H1 (cell line): ENCODE data around the gene ZNF469. TPM values are rescaled to one million over a fixed set of nuclear protein-coding genes. Genes with fewer than 3 reads are reported as not detected.

Experiments
- CTCF ChIA-PET: fragments of 300-600 bp; sonication (Branson Sonifier 250); formaldehyde crosslinking; loops from one replicate; lab custom pipeline; 2021; ENCODE audit not compliant: partially characterized antibody; lab: Charles Lee
- POLR2A ChIA-PET: fragments of 300-600 bp; sonication (Branson Sonifier 250); formaldehyde crosslinking; loops from one replicate; lab custom pipeline; 2021; ENCODE audit warnings: inconsistent platforms; ENCODE audit not compliant: partially characterized antibody; lab: Charles Lee
- DNase-seq, 2 experiments: peaks; one replicate each; pipeline versions ENCODE4 v3.0.0 to v3.0.0-alpha.2; 2010 to 2022; ENCODE audit warnings: low spot score in 2 of 2, low read depth in 1 of 2, mixed read lengths in 1 of 2
- FAIRE-seq: peaks from 2 replicates; lab custom pipeline; 2011; peaks lifted over from hg19 to GRCh38; lab: Jason Lieb, UNC
- H2AFZ ChIP-seq: 2 replicates; pipeline ENCODE4 v1.8.1; 2012; ENCODE audit warnings: low read length, inconsistent platforms
- H2AK5ac ChIP-seq: 2 replicates; pipeline ENCODE4 v1.6.1; 2013; ENCODE audit warnings: low read depth, low read length
- H2BK120ac ChIP-seq: replicated peaks from 2 replicates; pipeline ENCODE3; 2013; ENCODE audit warnings: low read depth, low read length, inconsistent platforms
- H2BK12ac ChIP-seq: 2 replicates; pipeline ENCODE4 v1.6.1; 2013; ENCODE audit warnings: low read depth, low read length
- H2BK15ac ChIP-seq: 2 replicates; pipeline ENCODE4 v1.6.1; 2013; ENCODE audit warnings: low read length
- H2BK20ac ChIP-seq: 2 replicates; pipeline ENCODE4 v1.6.1; 2013; ENCODE audit warnings: low read length
- H2BK5ac ChIP-seq: 2 replicates; pipeline ENCODE4 v1.6.1; 2013; ENCODE audit warnings: low read depth, low read length
- H3K14ac ChIP-seq: 2 replicates; pipeline ENCODE4 v1.6.1; 2013; ENCODE audit warnings: inconsistent platforms; ENCODE audit not compliant: insufficient read length
- H3K18ac ChIP-seq: 2 replicates; pipeline ENCODE4 v1.6.1; 2013; ENCODE audit warnings: low read length; ENCODE audit errors: extremely low read depth
- H3K23ac ChIP-seq: 2 replicates; pipeline ENCODE4 v1.6.1; 2013; ENCODE audit warnings: inconsistent platforms; ENCODE audit not compliant: insufficient read length
- H3K23me2 ChIP-seq: 2 replicates; pipeline ENCODE4 v1.6.1; 2013; ENCODE audit warnings: low read depth, low read length
- H3K27ac ChIP-seq: 2 replicates; pipeline ENCODE4 v1.6.1; 2011; ENCODE audit warnings: low read depth, low read length, inconsistent platforms
- H3K27me3 ChIP-seq, 4 experiments: replicated peaks in 1 of 4; 1 replicate in 1 of 4; 2 replicates in 3 of 4; pipeline versions ENCODE4 v1.6.1 to v1.8.1; 2011 to 2013; ENCODE audit warnings: low read length in 3 of 4, mild to moderate bottlenecking in 3 of 4, inconsistent platforms in 2 of 4, mixed read lengths in 2 of 4, moderate library complexity in 1 of 4; ENCODE audit not compliant: control insufficient read depth in 3 of 4, insufficient read depth in 3 of 4; ENCODE audit errors: extremely low read depth in 1 of 4
- H3K36me3 ChIP-seq, 4 experiments: 2 replicates each; pipeline versions ENCODE4 v1.6.1 to v1.8.1; 2011 to 2013; ENCODE audit warnings: mild to moderate bottlenecking in 4 of 4, low read length in 3 of 4, moderate library complexity in 2 of 4, control low read depth in 1 of 4, inconsistent platforms in 1 of 4; ENCODE audit not compliant: insufficient read depth in 4 of 4, control insufficient read depth in 2 of 4
- H3K4ac ChIP-seq: replicated peaks from 2 replicates; pipeline ENCODE3; 2013; ENCODE audit warnings: low read length, low read depth, mixed read lengths, inconsistent platforms; ENCODE audit not compliant: insufficient read length
- H3K4me1 ChIP-seq, 4 experiments: replicated peaks in 1 of 4; 1 replicate in 1 of 4; 2 replicates in 3 of 4; pipeline versions ENCODE4 v1.6.1 to v1.8.1; 2011 to 2013; ENCODE audit warnings: low read length in 3 of 4, inconsistent platforms in 2 of 4, mixed read lengths in 1 of 4; ENCODE audit not compliant: insufficient read depth in 4 of 4, control insufficient read depth in 3 of 4
- H3K4me2 ChIP-seq, 2 experiments: 2 replicates each; pipeline versions ENCODE4 v1.6.1 to v1.8.1; 2011 to 2013; ENCODE audit warnings: low read depth in 2 of 2, low read length in 2 of 2, control low read depth in 1 of 2, inconsistent platforms in 1 of 2, mild to moderate bottlenecking in 1 of 2; ENCODE audit not compliant: insufficient read depth in 1 of 2
- H3K4me3 ChIP-seq, 4 experiments: fragments of 200-600, 300-600 bp in 1 of 4; sonication (generic), shearing (Covaris generic), sonication (Bioruptor Twin) in 1 of 4; 2 replicates each; pipeline versions ENCODE4 v1.5.1 to v1.8.1; 2011 to 2016; ENCODE audit warnings: low read length in 4 of 4, low read depth in 3 of 4, control low read depth in 2 of 4, inconsistent platforms in 2 of 4, mild to moderate bottlenecking in 2 of 4, mixed read lengths in 1 of 4, moderate library complexity in 1 of 4; ENCODE audit not compliant: insufficient read depth in 2 of 4; ENCODE audit errors: extremely low read depth in 1 of 4
- H3K56ac ChIP-seq: replicated peaks from 2 replicates; pipeline ENCODE3; 2013; ENCODE audit warnings: low read depth, mild to moderate bottlenecking, mixed read lengths, low read length, inconsistent platforms; ENCODE audit not compliant: insufficient read length
- H3K79me1 ChIP-seq: 2 replicates; pipeline ENCODE4 v1.6.1; 2013; ENCODE audit warnings: low read depth, low read length, control low read depth
- H3K79me2 ChIP-seq, 2 experiments: 2 replicates each; pipeline versions ENCODE4 v1.6.1 to v1.8.1; 2012 to 2013; ENCODE audit warnings: low read length in 2 of 2, mild to moderate bottlenecking in 2 of 2, inconsistent platforms in 1 of 2; ENCODE audit not compliant: insufficient read depth in 2 of 2, control insufficient read depth in 1 of 2
- H3K9ac ChIP-seq, 4 experiments: replicated peaks in 1 of 4; 1 replicate in 1 of 4; 2 replicates in 3 of 4; pipeline versions ENCODE4 v1.6.1 to v1.8.1; 2011 to 2013; ENCODE audit warnings: low read depth in 3 of 4, low read length in 3 of 4, control low read depth in 2 of 4, mild to moderate bottlenecking in 2 of 4, moderate library complexity in 2 of 4, inconsistent platforms in 1 of 4; ENCODE audit errors: extremely low read depth in 1 of 4
- H3K9me3 ChIP-seq, 2 experiments: 2 replicates each; pipeline versions ENCODE4 v1.6.1 to v1.8.1; 2012 to 2013; ENCODE audit warnings: mild to moderate bottlenecking in 2 of 2, moderate library complexity in 2 of 2, control low read depth in 1 of 2, inconsistent platforms in 1 of 2, low read depth in 1 of 2, low read length in 1 of 2, mixed read lengths in 1 of 2; ENCODE audit not compliant: insufficient read depth in 2 of 2
- H4K20me1 ChIP-seq, 2 experiments: replicated peaks in 1 of 2; 2 replicates each; pipeline versions ENCODE3 to v1.8.1; 2011 to 2013; ENCODE audit warnings: inconsistent platforms in 2 of 2, low read length in 2 of 2, mild to moderate bottlenecking in 1 of 2; ENCODE audit not compliant: insufficient read depth in 2 of 2, control insufficient read depth in 1 of 2
- H4K5ac ChIP-seq: 2 replicates; pipeline ENCODE4 v1.6.1; 2013; ENCODE audit warnings: low read length, low read depth, mixed read lengths, inconsistent platforms; ENCODE audit not compliant: insufficient read length
- H4K8ac ChIP-seq: 2 replicates; pipeline ENCODE4 v1.8.0; 2013; ENCODE audit warnings: mild to moderate bottlenecking, moderate library complexity, low read length, inconsistent platforms; ENCODE audit not compliant: insufficient read depth; ENCODE audit errors: extremely low read depth
- H4K91ac ChIP-seq: replicated peaks from 2 replicates; pipeline ENCODE3; 2013; ENCODE audit warnings: low read length, mixed read lengths, inconsistent platforms; ENCODE audit not compliant: insufficient read length
- CTCF ChIP-seq, 3 experiments: IDR thresholded peaks; 1 replicate in 2 of 3; 2 replicates in 1 of 3; pipeline versions ENCODE4 v1.5.1 to v1.6.1; 2011; ENCODE audit warnings: low read length in 3 of 3, mild to moderate bottlenecking in 3 of 3, inconsistent platforms in 2 of 3, low read depth in 1 of 3, moderate library complexity in 1 of 3; ENCODE audit not compliant: insufficient read depth in 1 of 3; ENCODE audit errors: control extremely low read depth in 1 of 3
- POLR2AphosphoS5 ChIP-seq: IDR thresholded peaks from 2 replicates; pipeline ENCODE4 v1.6.1; 2011; ENCODE audit warnings: low read depth, low read length
- RFX5 ChIP-seq: IDR thresholded peaks from 2 replicates; pipeline ENCODE4 v1.6.1; 2011; ENCODE audit warnings: low read depth, low read length, improper control_type of control experiment, borderline replicate concordance
- WGBS, 2 experiments: shearing (Covaris generic) in 1 of 2; methylation state at CpG; one replicate each; pipeline versions ENCODE4 v1.1.6 to v1.1.7; 2013 to 2015; ENCODE audit warnings: low lambda C conversion rate in 2 of 2, mixed read lengths in 2 of 2, inconsistent platforms in 1 of 2, low coverage in 1 of 2, missing lambda C conversion rate in 1 of 2; ENCODE audit not compliant: insufficient replicate concordance in 2 of 2, insufficient coverage in 1 of 2, insufficient read length in 1 of 2; ENCODE audit errors: extremely low coverage in 1 of 2, missing lambda C conversion rate in 1 of 2; 5-methylcytosine and 5-hydroxymethylcytosine counted together
- polyA plus RNA-seq, 7 experiments: library from polyadenylated mRNA; depleted of rRNA in 3 of 7; stranded (reverse) in 5 of 7; unstranded in 2 of 7; fragments of >200 nt in 5 of 7; fragments of 200-250 nt in 2 of 7; gene quantifications; 1 replicate in 5 of 7; 2 replicates in 1 of 7; 4 replicates in 1 of 7; pipeline versions ENCODE4 v1.2.1 to v1.2.3, GENCODE V29; 2011 to 2013; ENCODE audit warnings: missing spikeins in 2 of 7, mixed read lengths in 2 of 7
- total RNA-seq: library from RNA; stranded (reverse); fragmentation: NEBNext Ultra II Directional; extraction: Animal tissue kit (Norgen Biotek cat#: 25700); gene quantifications from 2 replicates; pipeline ENCODE4 v1.2.1, GENCODE V29; 2021

ZNF469 gene
- total and polyA plus RNA-seq, 2 of the 8 experiments (the other 6 are each of a cell fraction or from before 2014, with no cell fraction given), result 0.30 to 1.8 TPM

GRCh38 chr16:88348377-88349152, 34.2 kb upstream of the ZNF469 start:
- H3K79me2 ChIP-seq, result no peaks in the 10 kb centered on the region
- no peak overlapping the region for H4K5ac ChIP-seq
- no peak for FAIRE-seq
- H3K4ac ChIP-seq, result no peak overlapping the region
- H3K18ac ChIP-seq, result no peak overlapping the region
- CTCF ChIA-PET, result interaction anchor here (1.0 kb wide), 2 partner anchors 50 to 120 kb away, joined by 3 read pairs; no protein-coding TSS in a partner anchor
- no peak overlapping the region for H3K4me3 ChIP-seq
- no peak overlapping the region for H3K4me2 ChIP-seq
- H3K36me3 ChIP-seq, result no peaks in the 10 kb centered on the region; a peak in 1 of 8 replicates
- WGBS, 2 experiments, result 89% methylated on average over 23 of the region's 25 CpGs; no CpG with 5 or more reads in 1 of the 2 experiments
- H2AFZ ChIP-seq, result no peak overlapping the region
- 0 out of 2 replicates have a peak, but pooled peaks cover 2% of the 10 kb centered on the region for H3K79me1 ChIP-seq
- no peak overlapping the region for H2AK5ac ChIP-seq
- H2BK15ac ChIP-seq, result no peak overlapping the region
- H3K27ac ChIP-seq, result no peak overlapping the region
- POLR2A ChIA-PET, result no interaction called here
- H3K9me3 ChIP-seq, result no peaks in the 10 kb centered on the region; a peak in 1 of 4 replicates
- H3K56ac ChIP-seq, result no peak overlapping the region
- peaks cover 4% of the 10 kb centered on the region; the same call in 1 of the 2 replicates for H3K23me2 ChIP-seq
- no peak overlapping the region for H2BK20ac ChIP-seq
- no peak overlapping the region for H4K91ac ChIP-seq
- TF ChIP-seq CTCF (IDR thresholded peaks at IDR 0.05; ENCODE audit: control extremely low read depth in 1 of 3, insufficient read depth in 1 of 3, low read depth in 1 of 3, low read length in 3 of 3) (peak in 1 of 3 experiments; percentile 8; a peak in 1 of 4 replicates), POLR2AphosphoS5 (no peak), RFX5 (no peak)
- H3K23ac ChIP-seq, result no peak overlapping the region
- no peak overlapping the region for H2BK5ac ChIP-seq
- no peak overlapping the region; the same call in 1 of the 2 replicates for H2BK12ac ChIP-seq
- H3K27me3 ChIP-seq, result no peaks in the 10 kb centered on the region
- DNase-seq, result no peak
- H4K20me1 ChIP-seq, result peaks cover 0 to 7% of the 10 kb centered on the region in 2 experiments
- H3K4me1 ChIP-seq, result peaks cover 0 to 4% (median 0%) of the 10 kb centered on the region in 4 experiments; a peak in 1 of 7 replicates
- H4K8ac ChIP-seq, result no peak overlapping the region
- H3K9ac ChIP-seq, result no peak overlapping the region
- no peak overlapping the region for H2BK120ac ChIP-seq
- no peak overlapping the region for H3K14ac ChIP-seq
